CD14-positive monocyte (primary cell): ENCODE measurements around the gene LDAH. TPM values are rescaled to one million over a fixed set of nuclear protein-coding genes. Genes with fewer than 3 reads are reported as not detected.

Experiments
- DNase-seq, 3 donors: peaks; one replicate each; pipeline ENCODE4 v3.0.0-alpha.2; 2011 to 2022
- H2AFZ ChIP-seq: 2 replicates; pipeline ENCODE4 v1.6.0; 2012; ENCODE audit warnings: mild to moderate bottlenecking, low read depth, low read length, inconsistent platforms; ENCODE audit not compliant: insufficient read depth, poor library complexity, severe bottlenecking
- H3K27ac ChIP-seq, 2 donors: 1 replicate in 1 of 2; 2 replicates in 1 of 2; pipeline ENCODE4 v1.5.1; 2012 to 2013; ENCODE audit warnings: low read length in 2 of 2, control low read depth in 1 of 2, inconsistent platforms in 1 of 2, low read depth in 1 of 2, mild to moderate bottlenecking in 1 of 2
- H3K27me3 ChIP-seq, 2 donors: one replicate each; pipeline versions ENCODE4 v1.6.0 to v1.6.1; 2011 to 2013; ENCODE audit warnings: low read length in 2 of 2; ENCODE audit not compliant: control insufficient read depth in 2 of 2, insufficient read depth in 2 of 2
- H3K36me3 ChIP-seq, 2 donors: replicated peaks in 1 of 2; 1 replicate in 1 of 2; 2 replicates in 1 of 2; pipeline versions ENCODE4 v1.5.1 to v1.6.1; 2012 to 2013; ENCODE audit warnings: low read length in 2 of 2, control low read depth in 1 of 2, inconsistent platforms in 1 of 2, mild to moderate bottlenecking in 1 of 2; ENCODE audit not compliant: insufficient read depth in 2 of 2, control insufficient read depth in 1 of 2
- H3K4me1 ChIP-seq, 2 donors: 1 replicate in 1 of 2; 2 replicates in 1 of 2; pipeline versions ENCODE4 v1.5.1 to v1.6.1; 2012 to 2013; ENCODE audit warnings: low read length in 2 of 2, control low read depth in 1 of 2, inconsistent platforms in 1 of 2, mild to moderate bottlenecking in 1 of 2, moderate library complexity in 1 of 2; ENCODE audit not compliant: insufficient read depth in 2 of 2, control insufficient read depth in 1 of 2
- H3K4me2 ChIP-seq: replicated peaks from 2 replicates; pipeline ENCODE3; 2012; ENCODE audit warnings: low read length, moderate library complexity, mild to moderate bottlenecking; ENCODE audit not compliant: poor library complexity, severe bottlenecking; ENCODE audit errors: extremely low read depth
- H3K4me3 ChIP-seq, 3 experiments: fragments of 200-600 bp in 1 of 3; sonication (generic) in 1 of 3; replicated peaks in 1 of 3; 1 replicate in 2 of 3; 2 replicates in 1 of 3; pipeline ENCODE4 v1.5.1; 2011 to 2013; ENCODE audit warnings: low read length in 3 of 3, mild to moderate bottlenecking in 3 of 3, control low read depth in 2 of 3, low read depth in 2 of 3, inconsistent platforms in 1 of 3, moderate library complexity in 1 of 3
- H3K79me2 ChIP-seq: 2 replicates; pipeline ENCODE4 v1.6.0; 2012; ENCODE audit warnings: mild to moderate bottlenecking, control low read depth, inconsistent platforms, low read length, moderate library complexity; ENCODE audit not compliant: insufficient read depth
- H3K9ac ChIP-seq: 2 replicates; pipeline ENCODE4 v1.6.0; 2017; ENCODE audit warnings: low read length, mild to moderate bottlenecking; ENCODE audit not compliant: insufficient read depth, poor library complexity, severe bottlenecking
- H3K9me3 ChIP-seq, 2 donors: replicated peaks in 1 of 2; 1 replicate in 1 of 2; 2 replicates in 1 of 2; pipeline versions ENCODE4 v1.5.1 to v1.6.1; 2012 to 2013; ENCODE audit warnings: low read length in 2 of 2, control low read depth in 1 of 2; ENCODE audit not compliant: control insufficient read depth in 1 of 2, insufficient read depth in 1 of 2
- H4K20me1 ChIP-seq: 2 replicates; pipeline ENCODE4 v1.6.0; 2012; ENCODE audit warnings: mild to moderate bottlenecking, low read length, control low read depth, moderate library complexity; ENCODE audit not compliant: insufficient read depth
- H3K27ac Mint-ChIP-seq, 7 donors: one replicate each; pipeline ENCODE4 v1.8.0; 2020; ENCODE audit warnings: mild to moderate bottlenecking in 7 of 7, mixed read lengths in 7 of 7, moderate library complexity in 6 of 7, inconsistent platforms in 2 of 7
- H3K27me3 Mint-ChIP-seq, 3 donors: one replicate each; pipeline ENCODE4 v1.8.0; 2021 to 2022; ENCODE audit warnings: low read depth in 3 of 3, mild to moderate bottlenecking in 3 of 3, mixed read lengths in 3 of 3, moderate library complexity in 3 of 3, inconsistent platforms in 1 of 3
- H3K36me3 Mint-ChIP-seq, 2 donors: one replicate each; pipeline ENCODE4 v1.8.0; 2020; ENCODE audit warnings: mixed read lengths in 2 of 2, inconsistent platforms in 1 of 2, mild to moderate bottlenecking in 1 of 2
- H3K4me1 Mint-ChIP-seq: one replicate; pipeline ENCODE4 v1.8.0; 2020; ENCODE audit warnings: mild to moderate bottlenecking, mixed read lengths
- H3K4me3 Mint-ChIP-seq, 2 donors: one replicate each; pipeline ENCODE4 v1.8.0; 2020; ENCODE audit warnings: mild to moderate bottlenecking in 2 of 2, mixed read lengths in 2 of 2, moderate library complexity in 1 of 2
- H3K9me3 Mint-ChIP-seq, 7 donors: one replicate each; pipeline ENCODE4 v1.8.0; 2020 to 2022; ENCODE audit warnings: mixed read lengths in 7 of 7, mild to moderate bottlenecking in 6 of 7, moderate library complexity in 6 of 7, inconsistent platforms in 2 of 7
- WGBS: methylation state at CpG from one replicate; pipeline ENCODE4 v1.1.5; 2013; ENCODE audit warnings: missing lambda C conversion rate; ENCODE audit not compliant: insufficient coverage; 5-methylcytosine and 5-hydroxymethylcytosine counted together
- intact Hi-C, 2 donors: fragments of 100-400 bp; cut with micrococcal nuclease; formaldehyde crosslinking; loops; one replicate each; pipeline versions ENCODE4 v1.15.0 to v1.15.1; 2023
- polyA plus RNA-seq, 3 donors: library from polyadenylated mRNA; depleted of rRNA in 1 of 3; unstranded in 2 of 3; stranded (reverse) in 1 of 3; fragments of 300-500 nt in 2 of 3; fragments of >200 nt in 1 of 3; fragmentation: Illumina TruSeq in 2 of 3; gene quantifications; 1 replicate in 2 of 3; 2 replicates in 1 of 3; pipeline ENCODE4 v1.2.3, GENCODE V29; 2012 to 2021
- TF ChIP-seq, protein P1 (sequence below): fragments of 200-600 bp; IDR thresholded peaks from one replicate; pipeline ENCODE4 v1.8.0; 2022; ENCODE audit warnings: antibody characterized with exemption, mild to moderate bottlenecking

LDAH gene
- polyA plus RNA-seq, 3 donors: 3.7 to 5.7 (median 5.0) TPM

DNA sequence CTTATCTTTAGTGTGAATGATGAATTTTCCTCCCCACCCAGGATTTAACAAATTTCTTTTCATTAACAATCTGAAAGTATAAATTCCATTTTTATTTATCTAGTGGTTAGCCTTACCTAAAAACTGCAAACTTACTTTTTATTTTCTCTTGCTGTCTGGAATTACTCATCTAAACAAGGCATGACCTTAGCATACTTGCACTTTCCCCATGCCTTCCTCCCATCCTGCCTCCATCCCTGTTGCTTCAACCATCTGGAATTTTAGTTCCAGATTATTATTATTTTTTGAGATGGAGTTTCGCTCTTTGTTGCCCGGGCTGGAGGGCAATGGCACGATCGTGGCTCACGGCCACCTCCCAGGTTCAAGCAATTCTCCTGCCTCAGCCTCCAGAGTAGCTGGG lies 120.3 kb downstream of the LDAH start:
- H3K27ac ChIP-seq: no peak overlapping the region
- no peak overlapping the region for H3K27ac Mint-ChIP-seq
- 100% methylated on average over 5 of the region's 5 CpGs for WGBS
- peaks cover 0 to 2% (median 0%) of the 10 kb centered on the region in 7 donors for H3K9me3 Mint-ChIP-seq
- H3K9me3 ChIP-seq: no peaks in the 10 kb centered on the region
- intact Hi-C loops: no loop called here
- no peak overlapping the region for H3K4me2 ChIP-seq
- peaks cover 16% of the 10 kb centered on the region for H3K4me1 Mint-ChIP-seq
- H3K36me3 Mint-ChIP-seq: peaks cover 2 to 7% of the 10 kb centered on the region in 2 donors
- H4K20me1 ChIP-seq: no peaks in the 10 kb centered on the region
- TF ChIP-seq, protein P1, sequence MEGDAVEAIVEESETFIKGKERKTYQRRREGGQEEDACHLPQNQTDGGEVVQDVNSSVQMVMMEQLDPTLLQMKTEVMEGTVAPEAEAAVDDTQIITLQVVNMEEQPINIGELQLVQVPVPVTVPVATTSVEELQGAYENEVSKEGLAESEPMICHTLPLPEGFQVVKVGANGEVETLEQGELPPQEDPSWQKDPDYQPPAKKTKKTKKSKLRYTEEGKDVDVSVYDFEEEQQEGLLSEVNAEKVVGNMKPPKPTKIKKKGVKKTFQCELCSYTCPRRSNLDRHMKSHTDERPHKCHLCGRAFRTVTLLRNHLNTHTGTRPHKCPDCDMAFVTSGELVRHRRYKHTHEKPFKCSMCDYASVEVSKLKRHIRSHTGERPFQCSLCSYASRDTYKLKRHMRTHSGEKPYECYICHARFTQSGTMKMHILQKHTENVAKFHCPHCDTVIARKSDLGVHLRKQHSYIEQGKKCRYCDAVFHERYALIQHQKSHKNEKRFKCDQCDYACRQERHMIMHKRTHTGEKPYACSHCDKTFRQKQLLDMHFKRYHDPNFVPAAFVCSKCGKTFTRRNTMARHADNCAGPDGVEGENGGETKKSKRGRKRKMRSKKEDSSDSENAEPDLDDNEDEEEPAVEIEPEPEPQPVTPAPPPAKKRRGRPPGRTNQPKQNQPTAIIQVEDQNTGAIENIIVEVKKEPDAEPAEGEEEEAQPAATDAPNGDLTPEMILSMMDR: no peak
- no peaks in the 10 kb centered on the region for H3K36me3 ChIP-seq
- peaks cover 14% of the 10 kb centered on the region in 2 donors for H3K4me1 ChIP-seq
- peaks cover 0 to 1% (median 0%) of the 10 kb centered on the region in 3 donors for H3K27me3 Mint-ChIP-seq
- H3K4me3 Mint-ChIP-seq: no peak overlapping the region
- H3K9ac ChIP-seq: no peak overlapping the region
- no peaks in the 10 kb centered on the region for H3K27me3 ChIP-seq
- no peaks in the 10 kb centered on the region for H3K79me2 ChIP-seq
- DNase-seq: no peak
- H3K4me3 ChIP-seq: no peak overlapping the region
- H2AFZ ChIP-seq: no peak overlapping the region

DNA sequence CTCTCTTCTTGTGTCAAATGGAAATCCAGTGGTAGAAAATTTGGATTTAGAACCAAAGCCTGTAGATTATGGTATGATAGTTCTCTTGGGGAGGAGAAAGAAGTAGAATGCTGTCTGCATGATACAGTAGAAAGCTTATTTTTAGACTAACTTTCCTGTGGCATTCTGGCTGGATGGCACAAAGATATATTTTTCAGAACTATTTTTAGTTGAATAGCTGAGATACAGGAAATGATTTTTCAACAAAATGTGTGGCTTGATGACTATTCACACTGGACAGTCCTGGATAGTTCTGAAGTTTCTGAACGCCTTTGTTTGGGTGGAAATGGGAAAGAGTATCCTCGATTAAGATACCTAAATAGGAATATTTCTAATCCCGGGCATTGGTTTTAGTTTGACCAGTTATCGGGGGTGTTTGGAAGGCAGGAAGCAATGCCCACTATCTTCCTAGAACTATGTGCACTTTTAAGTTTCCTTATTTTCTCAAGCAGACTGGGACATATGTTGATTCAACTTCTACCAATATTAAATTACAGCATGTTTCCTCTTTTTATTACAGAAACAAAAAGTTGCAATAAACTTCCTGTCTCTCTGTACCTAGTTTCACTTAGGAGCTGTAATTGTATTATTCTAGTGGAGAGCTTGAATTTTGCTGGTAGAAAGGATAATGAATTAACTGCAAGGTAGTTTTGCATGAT lies 123.8 kb downstream of the LDAH start:
- Histone ChIP-seq H4K20me1 (no peaks in the 10 kb centered on the region), H3K27ac (peak overlapping the region in 1 of 2 donors; percentile 71), H3K4me1 (peaks cover 14% of the 10 kb centered on the region in 2 donors), H3K4me2 (peak overlapping the region; percentile 51), H3K4me3 (peak overlapping the region in 2 of 3 experiments; percentile 9 to 54), H3K36me3 (no peaks in the 10 kb centered on the region), H2AFZ (peak overlapping the region; percentile 43), H3K9ac (no peak overlapping the region), H3K79me2 (no peaks in the 10 kb centered on the region), H3K27me3 (no peaks in the 10 kb centered on the region), H3K9me3 (no peaks in the 10 kb centered on the region)
- no peaks in the 10 kb centered on the region for H3K9me3 Mint-ChIP-seq
- H3K27ac Mint-ChIP-seq: peak overlapping the region in 6 of 7 donors; percentile 14 to 86 (median 65)
- no CpG with 5 or more reads among the region's 4 CpGs for WGBS
- peak overlapping the region; percentile 42 to 82 for H3K4me3 Mint-ChIP-seq
- no peaks in the 10 kb centered on the region for H3K27me3 Mint-ChIP-seq
- peaks cover 16% of the 10 kb centered on the region for H3K4me1 Mint-ChIP-seq
- intact Hi-C loops: no loop called here
- TF ChIP-seq, protein P1: no peak
- peaks cover 2 to 10% of the 10 kb centered on the region in 2 donors for H3K36me3 Mint-ChIP-seq
- DNase-seq: peak in 1 of 3 donors; percentile 19
